MCF 10A (cell line): Measurements from ENCODE around the gene SMIM14. TPM values are rescaled to one million over a fixed set of nuclear protein-coding genes. Genes with fewer than 3 reads are reported as not detected.
A peak's percentile ranks its signal among the peaks of the same experiment; 100 is the strongest.
"Not testable (repeated sequence)": the region's sequence is repeated elsewhere in the genome, so short reads cannot be mapped to it uniquely, and the experiment has no call there.

Source experiments
- BruUV-seq: library from RNA; stranded (reverse); fragments of 400-500 nt; replicated peaks from 2 replicates; lab custom pipeline; 2021; lab: Mats Ljungman, UMichigan
- CTCF ChIA-PET: fragments of 300-600 bp; sonication (Branson Sonifier 250); formaldehyde crosslinking; extraction: SDS; loops from one replicate; lab custom pipeline; 2021; ENCODE audit warnings: antibody characterized with exemption, inconsistent platforms; lab: Yijun Ruan, JAX
- POLR2A ChIA-PET: fragments of 300-600, 350-650 bp; sonication (Branson Sonifier 250); formaldehyde crosslinking; extraction: SDS; loops from one replicate; lab custom pipeline; 2020; ENCODE audit warnings: antibody characterized with exemption, inconsistent platforms; lab: Yijun Ruan, JAX
- DNase-seq: peaks from one replicate; pipeline ENCODE4 v3.0.0-alpha.2; 2018; ENCODE audit not compliant: unreplicated experiment
- H3K27ac Mint-ChIP-seq: one replicate; pipeline ENCODE4 v1.8.0; 2022; ENCODE audit warnings: mild to moderate bottlenecking, low read depth, mixed read lengths; ENCODE audit not compliant: unreplicated experiment
- H3K27me3 Mint-ChIP-seq: one replicate; pipeline ENCODE4 v1.8.0; 2022; ENCODE audit warnings: mixed read lengths; ENCODE audit not compliant: insufficient read depth, unreplicated experiment
- H3K36me3 Mint-ChIP-seq: one replicate; pipeline ENCODE4 v1.8.0; 2022; ENCODE audit warnings: mild to moderate bottlenecking, moderate library complexity, mixed read lengths; ENCODE audit not compliant: insufficient read depth, unreplicated experiment
- H3K4me1 Mint-ChIP-seq: one replicate; pipeline ENCODE4 v1.8.0; 2022; ENCODE audit warnings: mixed read lengths; ENCODE audit not compliant: insufficient read depth, unreplicated experiment
- H3K4me3 Mint-ChIP-seq: one replicate; pipeline ENCODE4 v1.8.0; 2022; ENCODE audit warnings: mild to moderate bottlenecking, moderate library complexity, mixed read lengths; ENCODE audit not compliant: unreplicated experiment
- H3K9me3 Mint-ChIP-seq: one replicate; pipeline ENCODE4 v1.8.0; 2022; ENCODE audit warnings: mixed read lengths; ENCODE audit not compliant: unreplicated experiment
- CTCF ChIP-seq: fragments of 200-600 bp; IDR thresholded peaks from one replicate; pipeline ENCODE4 v1.8.0; 2022; ENCODE audit warnings: antibody characterized with exemption, mild to moderate bottlenecking; ENCODE audit not compliant: unreplicated experiment
- intact Hi-C: fragments of 100-400 bp; cut with micrococcal nuclease; formaldehyde crosslinking; loops from 2 replicates; pipeline ENCODE4 v1.14.1; 2022
- total RNA-seq: library from RNA; stranded (reverse); gene quantifications from 2 replicates; pipeline ENCODE4 v1.2.3, GENCODE V29; 2022

SMIM14 gene
- total RNA-seq, 1 experiment from 2014 or later, result 27.3 TPM

DNA sequence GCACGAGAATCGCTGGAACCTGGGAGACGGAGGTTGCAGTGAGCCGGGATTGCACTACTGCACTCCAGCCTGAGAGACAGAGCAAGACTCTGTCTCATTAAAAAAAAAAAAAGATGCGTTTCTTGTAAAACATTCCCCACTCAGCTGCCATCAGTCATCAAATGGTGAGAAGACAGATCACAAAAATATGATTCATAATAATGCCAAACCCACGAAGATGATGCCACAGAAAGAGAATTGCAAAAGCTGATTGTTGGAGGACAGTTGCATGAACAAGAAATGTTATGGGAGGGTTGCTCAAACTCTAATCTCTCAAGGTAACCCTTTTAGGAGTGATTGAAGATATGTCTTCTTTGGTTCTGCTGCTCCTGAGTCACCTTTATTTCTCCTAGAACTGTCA is 21.4 kb upstream of the SMIM14 start:
- no peak for TF ChIP-seq CTCF
- no TSS peak for BruUV-seq
- H3K4me1 Mint-ChIP-seq, result peaks cover 25% of the 10 kb centered on the region
- no peaks in the 10 kb centered on the region for H3K9me3 Mint-ChIP-seq
- no peak overlapping the region for H3K4me3 Mint-ChIP-seq
- CTCF ChIA-PET, result interaction anchor here (0.6 kb wide), 1 partner anchor 184 kb away, joined by 3 read pairs; no protein-coding TSS in a partner anchor
- POLR2A ChIA-PET, result interaction anchor here (0.7 to 5.1 kb wide), 8 partner anchors 14 to 201 kb away, joined by 3 to 29 read pairs (median 3); partner anchors contain the start of genes LIAS, RPL9, SMIM14 and UBE2K
- intact Hi-C loops, result no loop called here
- peak; percentile 54 for DNase-seq
- no peaks in the 10 kb centered on the region for H3K27me3 Mint-ChIP-seq
- no peak overlapping the region for H3K27ac Mint-ChIP-seq
- no peaks in the 10 kb centered on the region for H3K36me3 Mint-ChIP-seq

DNA sequence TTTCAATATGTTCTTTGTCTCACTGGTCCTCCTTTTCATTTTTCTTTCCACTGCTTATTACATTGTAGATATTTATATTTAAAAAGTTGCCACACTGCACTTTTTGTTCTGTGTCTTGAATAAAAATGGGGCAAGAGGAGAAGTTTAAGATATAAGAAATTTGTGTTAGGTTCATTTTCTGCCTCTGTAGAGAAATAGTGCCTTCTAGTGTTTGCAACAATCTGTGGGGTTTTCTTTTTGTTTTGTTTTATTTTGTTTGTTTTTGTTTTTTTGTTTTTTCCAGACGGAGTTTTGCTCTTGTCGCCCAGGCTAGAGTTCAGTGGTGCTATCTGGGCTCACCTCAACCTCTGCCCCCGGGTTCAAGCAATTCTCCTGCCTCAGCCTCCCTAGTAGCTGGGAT is 20.1 kb upstream of the SMIM14 start:
- Mint-ChIP-seq H3K4me3 (no peak overlapping the region), H3K27ac (no peak overlapping the region), H3K36me3 (no peaks in the 10 kb centered on the region), H3K4me1 (peaks cover 17% of the 10 kb centered on the region), H3K9me3 (no peaks in the 10 kb centered on the region), H3K27me3 (no peaks in the 10 kb centered on the region)
- ChIA-PET CTCF (interaction anchor here (0.6 to 1.6 kb wide), 6 partner anchors 17 to 192 kb away, joined by 3 to 7 read pairs (median 3); no protein-coding TSS in a partner anchor), POLR2A (interaction anchor here (5.1 kb wide), 1 partner anchor 20 kb away, joined by 29 read pairs; the partner anchor contains the start of gene SMIM14)
- TF ChIP-seq CTCF, result peak; percentile 31
- intact Hi-C loops, result loop anchor here (1.0 kb wide), 1 partner anchor 189 kb away; no protein-coding TSS in a partner anchor
- DNase-seq, result no peak
- BruUV-seq, result no TSS peak

- no peak overlapping the region for H3K27ac Mint-ChIP-seq
- no peak overlapping the region for H3K4me3 Mint-ChIP-seq
- H3K27me3 Mint-ChIP-seq, result no peaks in the 10 kb centered on the region
- H3K36me3 Mint-ChIP-seq, result peaks cover 2% of the 10 kb centered on the region
- no peak for DNase-seq
- POLR2A ChIA-PET, result interaction anchor here (0.7 to 5.1 kb wide), 2 partner anchors 19 to 751 kb away, joined by 5 to 29 read pairs; partner anchors contain the start of gene SMIM14
- intact Hi-C loops, result no loop called here
- no peak for TF ChIP-seq CTCF
- H3K4me1 Mint-ChIP-seq, result peaks cover 17% of the 10 kb centered on the region
- no peaks in the 10 kb centered on the region for H3K9me3 Mint-ChIP-seq
- BruUV-seq, result no TSS peak
- CTCF ChIA-PET, result interaction anchor here (0.6 to 1.2 kb wide), 3 partner anchors 40 to 783 kb away, joined by 3 read pairs; no protein-coding TSS in a partner anchor
These were observed 18.8 kb upstream of the SMIM14 start for GRCh38 chr4:39657465-39657864.

GRCh38 chr4:39656638-39657037 is 18.0 kb upstream of the SMIM14 start:
- CTCF ChIA-PET, result interaction anchor here (0.7 kb wide), 1 partner anchor 302 kb away, joined by 3 read pairs; no protein-coding TSS in a partner anchor
- POLR2A ChIA-PET, result interaction anchor here (0.6 to 5.1 kb wide), 3 partner anchors 15 to 26 kb away, joined by 3 to 29 read pairs (median 4); partner anchors contain the start of gene SMIM14
- H3K27me3 Mint-ChIP-seq, H3K27ac Mint-ChIP-seq, intact Hi-C loops, H3K4me3 Mint-ChIP-seq, H3K36me3 Mint-ChIP-seq, H3K9me3 Mint-ChIP-seq, BruUV-seq: not testable (repeated sequence)
- H3K4me1 Mint-ChIP-seq, result peaks cover 17% of the 10 kb centered on the region
- DNase-seq, result peak; percentile 75
